Stimulated activated CD8-positive, alpha-beta memory T cell treated with anti-CD3 and anti-CD28 coated beads, Interleukin-15, amount 100 ng/mL, for 48 hours (primary cell): ENCODE data around the gene DUSP10.

Source experiments
- DNase-seq, 2 donors: peaks; one replicate each; pipeline ENCODE4 v3.0.0-alpha.2; 2020; ENCODE audit warnings: low read depth in 2 of 2

Gene DUSP10

GRCh38 chr1:221696027-221696426 is 45.9 kb downstream of the DUSP10 start:
- no peak for DNase-seq

DNA sequence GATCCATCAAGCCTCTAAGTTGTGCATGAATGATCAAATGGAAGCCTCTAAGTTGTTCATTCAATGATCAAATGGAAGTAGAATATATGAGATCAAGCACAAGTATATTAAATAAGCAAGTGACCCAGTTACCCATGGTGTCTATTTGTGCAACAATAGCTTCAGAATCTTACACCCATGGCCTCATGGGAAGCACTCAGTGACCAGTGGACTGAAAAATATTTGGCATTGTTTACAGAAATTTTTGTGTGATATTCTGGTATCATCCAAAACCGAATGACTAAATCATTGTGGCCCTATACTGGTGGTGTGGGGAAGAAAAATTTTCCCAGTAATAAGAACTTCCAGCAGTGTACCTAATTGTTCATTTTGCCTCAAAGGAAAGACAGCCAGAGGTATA is 46.6 kb downstream of the DUSP10 start:
- no peak for DNase-seq

DNA sequence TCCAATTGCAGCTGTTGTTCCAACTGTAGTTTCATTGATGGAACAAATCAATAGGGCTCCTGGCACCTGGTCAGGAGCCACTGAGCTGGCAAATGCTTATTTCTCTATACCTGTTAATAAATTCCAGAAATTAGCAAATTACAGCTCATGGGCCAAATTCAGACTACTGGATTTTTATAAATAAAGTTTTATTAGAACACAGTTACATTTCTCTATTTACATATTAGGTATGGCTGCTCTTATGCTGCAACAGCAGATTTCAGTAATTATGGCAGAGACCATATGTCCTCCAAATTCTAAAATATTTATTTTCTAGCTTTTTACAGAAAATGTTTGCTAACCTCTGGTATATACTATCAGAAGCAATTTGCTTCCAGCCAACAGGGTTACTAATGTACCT is 47.8 kb downstream of the DUSP10 start:
- no peak for DNase-seq

- DNase-seq, result no peak
Observed at GRCh38 chr1:221693087-221693486, 48.8 kb downstream of the DUSP10 start.

- DNase-seq, result no peak
Observed at GRCh38 chr1:221692643-221693042, 49.2 kb downstream of the DUSP10 start.

DNA sequence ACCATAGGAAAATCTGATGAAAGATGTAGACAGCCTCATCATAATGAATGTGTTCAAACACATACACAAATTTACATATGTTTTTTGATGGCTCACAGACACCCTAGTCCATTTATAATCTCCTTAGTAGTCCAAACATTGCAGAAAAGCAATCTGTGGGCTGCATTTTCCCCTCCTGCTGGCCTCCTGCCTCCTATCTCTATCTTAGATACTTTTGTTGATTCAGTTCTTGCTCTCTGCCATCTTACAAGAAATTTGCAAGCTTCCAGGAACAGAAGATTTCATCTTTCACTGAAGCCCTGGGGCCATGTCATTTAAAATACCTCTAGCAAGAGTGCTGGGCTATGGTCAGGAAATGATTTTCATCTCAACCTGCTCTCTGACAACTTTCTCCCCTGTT is 50.6 kb downstream of the DUSP10 start:
- no peak for DNase-seq

DNA sequence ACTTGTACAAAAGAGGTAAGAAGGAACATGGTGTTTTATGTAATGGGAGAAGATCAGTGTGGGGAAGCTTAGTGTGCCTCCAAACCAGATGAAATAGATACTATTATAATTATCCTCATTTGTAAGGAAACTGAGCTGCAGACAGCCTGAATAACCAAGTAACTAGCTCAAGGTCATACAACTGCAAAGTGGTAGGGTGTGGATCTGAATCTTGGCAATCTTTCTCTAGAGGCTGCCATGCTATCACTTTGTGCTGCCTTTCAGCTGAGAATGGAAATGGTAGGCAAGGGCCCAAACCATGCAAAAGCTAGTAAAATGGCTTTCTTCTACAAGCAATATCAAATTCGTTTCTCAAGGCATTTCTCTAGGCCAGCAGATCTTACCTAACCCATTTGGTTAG is 51.0 kb downstream of the DUSP10 start:
- DNase-seq, result no peak

GRCh38 chr1:221689138-221689537 is 52.8 kb downstream of the DUSP10 start:
- no peak for DNase-seq

- no peak for DNase-seq
Observed at GRCh38 chr1:221688488-221688843, 53.4 kb downstream of the DUSP10 start.

- DNase-seq, result no peak
Observed at GRCh38 chr1:221687836-221688487, 53.9 kb downstream of the DUSP10 start.

GRCh38 chr1:221683681-221684080 is 58.2 kb downstream of the DUSP10 start:
- no peak for DNase-seq

- no peak for DNase-seq
Observed at GRCh38 chr1:221680085-221680484, 61.8 kb downstream of the DUSP10 start.

- no peak for DNase-seq
Observed at GRCh38 chr1:221678014-221678413, 63.9 kb downstream of the DUSP10 start.

GRCh38 chr1:221675880-221676800 is 65.7 kb downstream of the DUSP10 start:
- no peak for DNase-seq

DNA sequence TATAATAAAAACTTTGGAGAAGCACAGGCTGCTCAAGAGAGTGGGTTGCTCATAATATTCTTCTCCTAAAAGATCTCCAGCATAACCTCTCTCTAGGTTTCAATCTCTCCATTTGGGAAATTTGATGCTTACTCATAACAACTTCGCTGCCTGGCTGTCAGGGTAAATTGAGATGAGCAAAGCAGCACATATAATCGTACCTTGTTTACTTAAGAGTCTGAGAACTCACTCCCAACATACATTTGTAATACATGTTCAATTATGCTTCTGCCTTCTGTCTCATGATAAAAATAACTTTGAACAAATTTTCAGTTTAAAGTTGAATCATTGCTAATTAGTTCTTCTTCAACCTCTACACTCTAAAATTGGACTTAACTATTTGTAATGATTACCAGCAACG is 68.9 kb downstream of the DUSP10 start:
- DNase-seq, result no peak

- DNase-seq, result no peak
Observed at GRCh38 chr1:221672239-221672645, 69.6 kb downstream of the DUSP10 start.

DNA sequence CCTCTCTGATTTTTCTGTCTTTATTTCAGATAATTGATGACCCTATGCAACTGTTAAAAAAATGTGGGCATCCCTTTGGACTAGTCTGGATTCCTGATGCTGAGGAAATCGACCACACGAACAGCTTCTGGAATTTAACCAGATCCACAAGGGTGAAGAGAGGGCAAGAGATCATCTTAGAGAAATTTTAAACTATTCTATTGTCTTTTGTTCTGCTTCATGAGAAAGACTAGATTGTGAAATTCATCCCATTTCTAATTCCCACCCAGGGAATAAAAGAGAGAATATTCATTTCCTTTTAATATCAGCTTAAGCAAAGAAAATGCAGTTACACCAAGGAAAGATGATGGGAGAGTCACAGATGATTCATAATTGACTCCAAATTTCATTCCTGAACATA is 71.8 kb downstream of the DUSP10 start:
- DNase-seq, result no peak

GRCh38 chr1:221669441-221669840 is 72.4 kb downstream of the DUSP10 start:
- no peak for DNase-seq

DNA sequence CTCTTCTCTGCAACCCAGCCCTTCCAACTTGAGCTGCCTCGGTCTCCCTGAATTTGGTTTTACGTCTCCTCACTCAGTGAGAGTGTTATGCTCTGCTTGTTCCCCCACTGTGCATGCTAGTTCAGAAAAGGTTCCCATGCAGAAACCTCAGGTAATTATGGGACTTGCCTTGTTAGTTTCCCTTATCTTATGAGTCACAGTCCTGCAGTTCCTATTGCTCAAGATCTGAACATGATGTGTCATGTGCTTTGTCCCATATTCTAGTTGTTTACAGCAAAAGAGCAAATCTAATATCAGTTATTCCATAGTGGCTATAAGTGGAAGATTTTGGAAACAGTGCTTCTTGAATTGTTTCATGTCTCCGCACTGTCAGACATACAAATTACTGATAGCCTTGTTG is 74.4 kb downstream of the DUSP10 start:
- no peak for DNase-seq

GRCh38 chr1:221664253-221664652 is 77.6 kb downstream of the DUSP10 start:
- DNase-seq, result no peak

GRCh38 chr1:221663321-221663720 is 78.6 kb downstream of the DUSP10 start:
- DNase-seq, result no peak

DNA sequence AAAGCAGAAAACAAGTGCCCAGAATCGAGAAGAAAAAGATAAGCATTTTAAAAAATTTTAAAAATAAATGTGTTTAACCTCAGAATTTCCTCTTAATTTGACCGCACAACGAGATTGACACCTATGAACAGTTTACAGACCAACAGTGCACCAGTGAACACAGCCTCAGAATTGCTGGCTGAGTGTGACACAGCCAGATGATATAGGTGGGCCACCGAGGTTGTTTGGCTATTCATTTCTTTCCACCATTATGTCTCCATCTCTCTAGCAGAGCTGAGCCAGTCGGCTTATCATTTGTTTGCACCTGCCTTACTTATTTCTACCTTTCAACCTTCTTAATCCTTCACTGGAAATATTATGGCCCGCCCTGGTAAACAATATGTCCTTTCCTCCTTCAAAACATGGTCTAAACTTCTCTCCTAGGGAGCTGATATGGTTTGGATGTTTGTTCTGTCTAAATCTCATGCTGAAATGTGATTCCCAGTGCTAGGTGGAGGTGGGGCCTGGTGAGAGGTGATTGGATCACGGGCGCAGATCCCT is 86.1 kb downstream of the DUSP10 start:
- no peak for DNase-seq
